Breast epithelium (tissue), 4 donors: Measurements from ENCODE around the gene HPCAL1. TPM values are rescaled to one million over a fixed set of nuclear protein-coding genes. Genes with fewer than 3 reads are reported as not detected.

ENCODE experiments used
- DNase-seq, 2 donors: peaks; one replicate each; pipeline ENCODE4 v3.0.0-alpha.2; 2019; ENCODE audit warnings: low spot score in 2 of 2
- H3K27ac ChIP-seq, 2 donors: fragments of 200-600 bp; sonication (generic) in 1 of 2; one replicate each; pipeline ENCODE4 v1.5.1; 2016 to 2019; ENCODE audit warnings: mild to moderate bottlenecking in 1 of 2
- H3K27me3 ChIP-seq, 2 donors: fragments of 200-600 bp; sonication (generic) in 1 of 2; one replicate each; pipeline versions ENCODE4 v1.5.1 to v1.6.0; 2017 to 2019; ENCODE audit warnings: control low read depth in 1 of 2, mild to moderate bottlenecking in 1 of 2
- H3K36me3 ChIP-seq: fragments of 200-600 bp; one replicate; pipeline ENCODE4 v1.5.1; 2019
- H3K4me1 ChIP-seq, 2 donors: fragments of 200-600 bp; sonication (generic); one replicate each; pipeline ENCODE4 v1.5.1; 2016 to 2019; ENCODE audit warnings: control low read depth in 1 of 2
- H3K4me3 ChIP-seq, 3 donors: fragments of 200-600 bp; sonication (generic); 1 replicate in 2 of 3; 2 replicates in 1 of 3; pipeline ENCODE4 v1.5.1; 2016 to 2019; ENCODE audit warnings: mild to moderate bottlenecking in 3 of 3, moderate library complexity in 2 of 3
- H3K9me3 ChIP-seq, 2 donors: fragments of 200-600 bp; sonication (generic) in 1 of 2; one replicate each; pipeline ENCODE4 v1.5.1; 2016 to 2019; ENCODE audit warnings: control low read depth in 1 of 2
- POLR2A ChIP-seq: fragments of 450-650 bp; IDR thresholded peaks from one replicate; pipeline ENCODE4 v1.6.1; 2016; ENCODE audit warnings: antibody characterized with exemption, mild to moderate bottlenecking, moderate library complexity
- POLR2AphosphoS5 ChIP-seq, 3 donors: sonication (generic); formaldehyde crosslinking; IDR thresholded peaks; one replicate each; pipeline ENCODE4 v1.6.1; 2017; ENCODE audit warnings: antibody characterized with exemption in 3 of 3
- intact Hi-C: fragments of 100-400 bp; cut with DNase I; formaldehyde crosslinking; loops from one replicate; pipeline ENCODE4 v1.15.1; 2023; ENCODE audit warnings: low total_unique reads
- total RNA-seq, 3 donors: library from RNA; depleted of rRNA; stranded (reverse); fragments of >200 nt; gene quantifications; one replicate each; pipeline ENCODE4 v1.1.0, GENCODE V29; 2016
- TF ChIP-seq, protein P1 (sequence below), 3 donors: fragments of 450-650 bp; IDR thresholded peaks; one replicate each; pipeline ENCODE4 v1.5.1; 2016 to 2017; ENCODE audit warnings: antibody characterized with exemption in 3 of 3, mild to moderate bottlenecking in 3 of 3, moderate library complexity in 3 of 3

HPCAL1 gene
- total RNA-seq, 3 donors from 2014 or later, result 38.6 to 41.9 (median 41.6) TPM

DNA sequence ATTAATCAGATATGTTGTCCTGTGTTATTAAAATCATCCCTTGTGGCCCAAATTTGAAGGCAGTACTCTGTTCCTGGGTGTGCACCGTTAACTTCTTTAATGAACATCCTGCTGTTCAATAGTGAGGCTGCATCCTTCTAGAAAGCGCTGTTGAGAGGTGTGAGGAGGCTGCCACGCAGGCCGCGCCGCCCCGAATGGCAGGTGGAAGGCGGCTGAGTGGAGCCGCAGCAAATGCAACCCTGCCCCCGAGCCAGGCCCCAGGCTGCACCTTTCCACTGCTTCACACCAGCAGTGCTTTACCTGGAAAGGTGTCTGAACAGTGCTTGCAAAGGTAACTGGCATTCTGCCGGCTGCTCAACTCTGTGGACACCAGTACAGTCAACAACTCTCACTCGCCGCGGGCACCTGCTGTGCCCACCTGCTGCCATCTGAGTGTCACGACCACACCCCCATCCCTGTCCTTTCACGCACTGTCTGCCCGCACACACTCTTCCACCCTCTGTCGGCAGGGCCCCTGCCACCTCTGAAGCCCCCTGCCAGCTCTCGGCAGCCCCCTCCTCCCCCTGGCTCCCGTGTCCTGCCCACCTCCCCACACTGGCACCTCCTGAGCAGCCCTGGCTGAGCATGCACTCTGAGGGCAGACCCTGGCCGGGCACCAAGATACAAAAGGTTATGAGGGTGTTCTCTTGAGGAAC lies 74.5 kb downstream of the HPCAL1 start:
- no peaks in the 10 kb centered on the region for H3K27me3 ChIP-seq
- H3K36me3 ChIP-seq, result no peaks in the 10 kb centered on the region
- no peak overlapping the region for H3K4me3 ChIP-seq
- H3K9me3 ChIP-seq, result no peaks in the 10 kb centered on the region
- intact Hi-C loops, result no loop called here
- TF ChIP-seq POLR2AphosphoS5 (IDR thresholded peaks at IDR 0.05) (no peak), POLR2A (no peak)
- TF ChIP-seq, protein P1, sequence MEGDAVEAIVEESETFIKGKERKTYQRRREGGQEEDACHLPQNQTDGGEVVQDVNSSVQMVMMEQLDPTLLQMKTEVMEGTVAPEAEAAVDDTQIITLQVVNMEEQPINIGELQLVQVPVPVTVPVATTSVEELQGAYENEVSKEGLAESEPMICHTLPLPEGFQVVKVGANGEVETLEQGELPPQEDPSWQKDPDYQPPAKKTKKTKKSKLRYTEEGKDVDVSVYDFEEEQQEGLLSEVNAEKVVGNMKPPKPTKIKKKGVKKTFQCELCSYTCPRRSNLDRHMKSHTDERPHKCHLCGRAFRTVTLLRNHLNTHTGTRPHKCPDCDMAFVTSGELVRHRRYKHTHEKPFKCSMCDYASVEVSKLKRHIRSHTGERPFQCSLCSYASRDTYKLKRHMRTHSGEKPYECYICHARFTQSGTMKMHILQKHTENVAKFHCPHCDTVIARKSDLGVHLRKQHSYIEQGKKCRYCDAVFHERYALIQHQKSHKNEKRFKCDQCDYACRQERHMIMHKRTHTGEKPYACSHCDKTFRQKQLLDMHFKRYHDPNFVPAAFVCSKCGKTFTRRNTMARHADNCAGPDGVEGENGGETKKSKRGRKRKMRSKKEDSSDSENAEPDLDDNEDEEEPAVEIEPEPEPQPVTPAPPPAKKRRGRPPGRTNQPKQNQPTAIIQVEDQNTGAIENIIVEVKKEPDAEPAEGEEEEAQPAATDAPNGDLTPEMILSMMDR (IDR thresholded peaks at IDR 0.05), result no peak
- no peak overlapping the region for H3K27ac ChIP-seq
- DNase-seq, result no peak
- no peaks in the 10 kb centered on the region for H3K4me1 ChIP-seq

DNA sequence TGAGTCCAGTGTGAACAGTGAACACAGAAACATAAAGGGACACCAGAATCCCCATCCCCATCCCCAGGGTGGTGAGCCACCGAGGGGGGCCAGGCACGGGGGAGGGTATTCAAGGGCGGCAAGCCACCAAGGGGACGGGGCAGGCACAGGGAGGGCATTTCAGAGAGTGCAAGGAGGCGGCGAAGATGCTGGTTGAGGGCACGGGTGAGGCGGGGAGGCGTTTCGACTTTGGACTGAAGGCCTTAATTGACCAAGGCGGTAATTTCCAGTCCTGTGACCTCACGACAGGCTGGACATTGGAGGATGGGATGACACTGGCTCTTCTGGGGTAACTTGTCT lies 75.0 kb downstream of the HPCAL1 start:
- no peak for TF ChIP-seq POLR2A
- no peak for TF ChIP-seq POLR2AphosphoS5 (IDR thresholded peaks at IDR 0.05)
- TF ChIP-seq, protein P1 (IDR thresholded peaks at IDR 0.05), result no peak
- H3K36me3 ChIP-seq, result no peaks in the 10 kb centered on the region
- no peak for DNase-seq
- intact Hi-C loops, result no loop called here
- no peak overlapping the region for H3K27ac ChIP-seq
- no peak overlapping the region for H3K4me3 ChIP-seq
- no peaks in the 10 kb centered on the region for H3K9me3 ChIP-seq
- no peaks in the 10 kb centered on the region for H3K4me1 ChIP-seq
- no peaks in the 10 kb centered on the region for H3K27me3 ChIP-seq

DNA sequence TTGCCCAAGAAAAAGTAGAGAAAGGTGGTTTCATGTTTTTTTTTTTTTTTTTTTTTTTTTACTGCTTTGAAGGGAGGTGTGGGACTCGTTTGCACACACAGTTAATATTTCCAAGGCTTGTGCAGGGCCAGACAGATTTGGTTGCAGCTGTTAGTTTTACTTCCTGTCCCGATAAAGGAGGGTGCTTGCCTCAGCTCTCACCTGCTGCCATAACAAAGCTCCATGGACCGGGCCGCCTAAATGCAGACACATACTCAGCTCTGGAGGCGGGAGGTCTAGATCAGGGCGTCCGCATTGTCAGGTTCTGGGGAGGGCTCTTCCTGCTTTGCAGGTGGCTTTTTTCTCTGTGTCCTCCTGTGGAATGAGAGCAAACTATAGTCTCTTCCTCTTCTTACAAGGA lies 75.5 kb downstream of the HPCAL1 start:
- no peaks in the 10 kb centered on the region for H3K4me1 ChIP-seq
- H3K36me3 ChIP-seq, result no peaks in the 10 kb centered on the region
- no peak overlapping the region for H3K4me3 ChIP-seq
- H3K9me3 ChIP-seq, result no peaks in the 10 kb centered on the region
- DNase-seq, result no peak
- intact Hi-C loops, result no loop called here
- no peaks in the 10 kb centered on the region for H3K27me3 ChIP-seq
- H3K27ac ChIP-seq, result no peak overlapping the region
- TF ChIP-seq POLR2AphosphoS5 (IDR thresholded peaks at IDR 0.05), result no peak
- TF ChIP-seq, protein P1 (IDR thresholded peaks at IDR 0.05), result no peak
- no peak for TF ChIP-seq POLR2A

DNA sequence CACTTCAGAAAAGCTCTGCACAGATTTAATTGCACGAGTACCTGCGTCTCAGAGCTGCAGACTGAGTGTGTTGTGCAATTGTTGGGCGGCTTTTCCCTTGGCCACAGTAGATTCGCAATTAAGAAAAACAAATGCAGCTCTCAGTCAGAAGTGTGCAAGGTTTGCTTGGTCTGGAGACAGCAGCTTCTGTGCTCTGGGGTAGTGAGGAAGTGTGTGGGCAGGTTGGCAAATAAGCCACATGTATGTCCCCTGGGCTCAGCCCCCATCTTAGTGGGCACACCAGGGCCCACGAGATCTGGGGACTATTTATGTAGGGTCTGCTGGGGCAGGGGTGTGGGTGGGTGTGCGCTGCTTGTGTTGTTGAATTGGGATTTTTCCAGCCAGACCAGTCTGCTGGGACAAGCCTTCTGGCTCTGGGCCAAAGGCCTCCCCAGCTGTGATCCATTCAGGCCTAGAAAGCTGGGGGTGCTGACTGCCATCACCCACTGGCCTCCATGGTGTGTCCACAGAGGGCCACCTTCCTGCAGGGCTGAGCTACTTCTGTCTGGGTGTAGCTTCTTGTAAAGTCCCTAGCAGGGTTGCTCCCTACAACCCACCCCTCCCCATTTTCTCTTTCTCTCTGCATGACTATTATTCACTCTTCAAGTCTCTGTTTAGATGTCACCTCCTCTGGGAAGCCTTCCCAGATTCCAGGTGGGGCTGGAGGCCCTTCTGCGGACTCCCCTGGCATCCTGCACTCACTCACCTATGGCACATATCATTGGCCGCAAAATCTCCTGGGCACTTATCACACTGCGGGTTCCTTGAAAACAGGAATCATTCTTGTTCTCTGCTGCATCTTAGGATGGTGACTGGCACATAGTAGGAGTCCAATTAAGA lies 77.6 kb downstream of the HPCAL1 start:
- intact Hi-C loops, result no loop called here
- H3K27ac ChIP-seq, result no peak overlapping the region
- H3K4me1 ChIP-seq, result no peaks in the 10 kb centered on the region

More for the DNA sequence above, 77.6 kb downstream of the HPCAL1 start:
- DNase-seq, result no peak
- no peak for TF ChIP-seq POLR2AphosphoS5 (IDR thresholded peaks at IDR 0.05)
- TF ChIP-seq, protein P1 (IDR thresholded peaks at IDR 0.05), result no peak
- no peaks in the 10 kb centered on the region for H3K9me3 ChIP-seq
- H3K4me3 ChIP-seq, result no peak overlapping the region
- no peaks in the 10 kb centered on the region for H3K27me3 ChIP-seq
- H3K36me3 ChIP-seq, result no peaks in the 10 kb centered on the region
